ENCODE results near the gene SLC31A1.
"Not testable (repeated sequence)": the region's sequence is repeated elsewhere in the genome, so short reads cannot be mapped to it uniquely, and the experiment has no call there.

Gene SLC31A1

DNA sequence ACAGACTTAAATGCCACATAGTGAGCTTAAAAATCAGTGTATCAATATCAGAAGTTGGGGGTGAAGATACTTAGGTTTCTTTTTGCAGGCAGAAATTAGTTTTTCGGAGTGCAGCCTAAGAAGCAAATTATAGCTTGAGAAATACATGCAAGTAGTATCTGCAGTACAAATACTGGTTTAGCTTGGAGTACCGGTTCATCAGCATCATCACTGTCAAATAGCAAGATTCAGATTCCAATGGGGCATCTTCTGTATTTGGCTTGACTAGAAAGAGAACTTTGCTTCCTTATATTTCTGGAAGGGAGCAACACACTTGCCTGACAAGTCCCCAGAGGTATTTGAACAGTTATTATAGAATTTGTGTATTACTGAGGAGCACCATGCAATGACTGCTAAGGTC lies 19.8 kb downstream of the SLC31A1 start:
- DNase-seq: no peak
- Histone ChIP-seq H3K27ac (no peak overlapping the region), H3K4me3 (ENCODE audit: low read depth, low read length) (no peak overlapping the region), H3K36me3 (replicated peaks) (no peaks in the 10 kb centered on the region), H3K27me3 (replicated peaks) (no peaks in the 10 kb centered on the region)
- TF ChIP-seq, protein P1, sequence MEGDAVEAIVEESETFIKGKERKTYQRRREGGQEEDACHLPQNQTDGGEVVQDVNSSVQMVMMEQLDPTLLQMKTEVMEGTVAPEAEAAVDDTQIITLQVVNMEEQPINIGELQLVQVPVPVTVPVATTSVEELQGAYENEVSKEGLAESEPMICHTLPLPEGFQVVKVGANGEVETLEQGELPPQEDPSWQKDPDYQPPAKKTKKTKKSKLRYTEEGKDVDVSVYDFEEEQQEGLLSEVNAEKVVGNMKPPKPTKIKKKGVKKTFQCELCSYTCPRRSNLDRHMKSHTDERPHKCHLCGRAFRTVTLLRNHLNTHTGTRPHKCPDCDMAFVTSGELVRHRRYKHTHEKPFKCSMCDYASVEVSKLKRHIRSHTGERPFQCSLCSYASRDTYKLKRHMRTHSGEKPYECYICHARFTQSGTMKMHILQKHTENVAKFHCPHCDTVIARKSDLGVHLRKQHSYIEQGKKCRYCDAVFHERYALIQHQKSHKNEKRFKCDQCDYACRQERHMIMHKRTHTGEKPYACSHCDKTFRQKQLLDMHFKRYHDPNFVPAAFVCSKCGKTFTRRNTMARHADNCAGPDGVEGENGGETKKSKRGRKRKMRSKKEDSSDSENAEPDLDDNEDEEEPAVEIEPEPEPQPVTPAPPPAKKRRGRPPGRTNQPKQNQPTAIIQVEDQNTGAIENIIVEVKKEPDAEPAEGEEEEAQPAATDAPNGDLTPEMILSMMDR (IDR thresholded peaks at IDR 0.05; ENCODE audit: low read depth, low read length, missing control alignments): no peak
- in situ Hi-C loops (cut with HindIII; ENCODE audit: low pct_ligation_motif_present, low sequenced_read_pairs): no loop called here

DNA sequence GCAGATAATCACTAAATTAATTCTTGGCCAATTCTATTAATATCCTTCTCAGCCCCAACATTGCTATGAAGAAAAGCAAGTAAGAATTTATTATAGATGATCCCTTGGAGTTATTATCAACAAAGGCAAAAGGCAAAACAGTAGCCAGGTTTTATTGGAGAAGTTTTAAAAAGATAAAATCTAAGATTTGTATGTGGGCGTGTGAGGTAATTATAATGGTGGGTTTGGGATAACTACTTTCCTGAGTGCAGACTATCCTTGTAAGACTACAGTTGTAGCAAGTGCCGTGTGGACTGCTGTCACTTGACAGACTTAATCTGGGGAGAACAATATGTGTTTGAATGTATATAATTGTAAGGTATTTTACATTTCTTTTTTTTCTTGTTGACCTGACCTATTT lies 23.2 kb downstream of the SLC31A1 start:
- H3K36me3 ChIP-seq (replicated peaks): no peaks in the 10 kb centered on the region
- no peak overlapping the region for H3K4me3 ChIP-seq (ENCODE audit: low read depth, low read length)
- H3K27ac ChIP-seq: no peak overlapping the region
- no peaks in the 10 kb centered on the region for H3K27me3 ChIP-seq (replicated peaks)
- DNase-seq: no peak
- in situ Hi-C loops (cut with HindIII; ENCODE audit: low pct_ligation_motif_present, low sequenced_read_pairs): no loop called here
- TF ChIP-seq, protein P1 (IDR thresholded peaks at IDR 0.05; ENCODE audit: low read depth, low read length, missing control alignments): no peak

DNA sequence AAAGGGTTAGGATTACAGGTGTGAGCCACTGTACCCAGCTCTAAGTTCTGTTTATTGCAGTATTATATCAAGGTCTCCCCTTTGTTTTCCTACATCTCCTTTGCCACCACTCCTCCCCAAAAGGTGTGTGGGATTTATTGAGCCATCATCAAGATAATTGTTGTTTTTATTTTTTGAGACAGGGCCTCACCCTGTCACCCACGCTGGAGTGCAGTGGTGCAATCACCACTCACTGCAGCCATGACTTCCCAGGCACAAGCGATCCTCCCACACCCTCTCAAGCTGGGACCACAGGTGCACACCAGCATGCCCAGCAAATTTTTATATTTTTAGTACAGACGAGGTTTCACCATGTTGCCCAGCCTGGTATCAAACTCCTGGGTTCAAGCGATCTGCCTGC lies 24.6 kb downstream of the SLC31A1 start:
- in situ Hi-C loops (cut with HindIII; ENCODE audit: low pct_ligation_motif_present, low sequenced_read_pairs): no loop called here
- no peak for DNase-seq
- TF ChIP-seq, protein P1 (IDR thresholded peaks at IDR 0.05; ENCODE audit: low read depth, low read length, missing control alignments): no peak
- H3K27ac ChIP-seq: no peak overlapping the region
- H3K36me3 ChIP-seq (replicated peaks): no peaks in the 10 kb centered on the region
- no peak overlapping the region for H3K4me3 ChIP-seq (ENCODE audit: low read depth, low read length)
- H3K27me3 ChIP-seq (replicated peaks): no peaks in the 10 kb centered on the region

DNA sequence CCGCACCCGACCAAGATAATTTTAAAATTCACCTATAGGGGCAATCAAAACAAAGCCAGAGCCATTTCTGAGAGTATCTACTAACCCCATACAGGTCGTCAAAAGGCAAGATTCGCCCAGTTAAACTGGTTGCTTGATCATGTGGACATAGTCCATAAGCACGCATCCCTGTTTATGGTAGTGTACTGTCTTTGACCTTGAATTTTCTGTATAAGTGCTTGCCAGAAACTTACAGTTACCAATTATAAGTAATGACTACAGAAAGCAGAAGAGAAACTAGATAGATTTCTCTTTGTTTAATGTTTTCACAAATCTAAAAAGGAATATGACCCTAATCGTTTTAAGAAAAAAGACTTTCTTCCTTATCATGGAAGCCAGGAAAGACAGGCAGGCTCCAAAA lies 25.6 kb downstream of the SLC31A1 start:
- DNase-seq: no peak
- Histone ChIP-seq H3K4me3 (ENCODE audit: low read depth, low read length) (no peak overlapping the region), H3K27me3 (replicated peaks) (no peaks in the 10 kb centered on the region), H3K36me3 (replicated peaks) (no peaks in the 10 kb centered on the region), H3K27ac (no peak overlapping the region)
- TF ChIP-seq, protein P1 (IDR thresholded peaks at IDR 0.05; ENCODE audit: low read depth, low read length, missing control alignments): no peak
- in situ Hi-C loops (cut with HindIII; ENCODE audit: low pct_ligation_motif_present, low sequenced_read_pairs): no loop called here

DNA sequence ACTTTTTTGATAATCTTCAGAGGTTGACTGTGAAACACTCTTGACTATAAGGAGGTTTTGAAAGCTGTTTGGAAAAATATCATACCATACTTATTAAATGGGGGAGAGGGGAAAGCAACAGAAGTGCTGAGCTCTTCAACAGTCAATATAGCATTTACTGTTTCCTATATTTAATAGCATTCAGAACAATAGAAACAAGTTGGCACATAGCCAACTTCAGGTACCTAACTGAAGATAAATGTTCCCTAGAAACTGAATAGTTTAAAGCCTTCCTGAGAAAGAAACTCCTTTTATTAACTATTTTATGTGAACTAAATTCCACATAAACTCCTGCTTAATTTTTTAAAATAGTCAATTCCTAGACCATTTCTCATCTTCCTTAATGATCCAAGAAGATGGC lies 26.3 kb downstream of the SLC31A1 start:
- TF ChIP-seq, protein P1 (IDR thresholded peaks at IDR 0.05; ENCODE audit: low read depth, low read length, missing control alignments): no peak
- in situ Hi-C loops (cut with HindIII; ENCODE audit: low pct_ligation_motif_present, low sequenced_read_pairs): no loop called here
- no peaks in the 10 kb centered on the region for H3K36me3 ChIP-seq (replicated peaks)
- H3K27me3 ChIP-seq (replicated peaks): no peaks in the 10 kb centered on the region
- no peak for DNase-seq
- H3K4me3 ChIP-seq (ENCODE audit: low read depth, low read length): no peak overlapping the region
- no peak overlapping the region for H3K27ac ChIP-seq

- in situ Hi-C loops (cut with HindIII; ENCODE audit: low pct_ligation_motif_present, low sequenced_read_pairs); H3K27ac ChIP-seq; H3K4me3 ChIP-seq (ENCODE audit: low read depth, low read length); H3K36me3 ChIP-seq (replicated peaks); H3K27me3 ChIP-seq (replicated peaks); DNase-seq: not testable (repeated sequence)
Measured at GRCh38 chr9:113249661-113250060, 28.3 kb downstream of the SLC31A1 start.
